Measurements from ENCODE around the gene NARS2.

DNA sequence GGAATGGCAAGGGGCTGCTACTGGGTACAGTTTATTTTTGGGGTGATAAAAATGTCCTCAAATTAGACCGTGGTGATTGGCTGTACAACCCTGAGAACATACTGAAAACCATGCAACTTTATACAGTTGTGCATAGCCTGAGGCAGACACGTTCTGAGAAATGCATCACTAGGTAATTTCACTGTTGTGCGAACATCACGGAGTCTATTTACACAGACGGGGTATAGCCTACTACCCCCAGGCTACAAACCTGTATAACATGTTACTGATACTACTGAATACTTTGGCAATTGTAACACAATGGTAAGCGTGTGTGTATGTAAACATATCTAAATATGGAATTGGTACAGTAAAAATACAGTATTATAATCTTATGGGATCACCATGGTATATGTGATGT, 23.6 kb downstream of the NARS2 start:
- TF ChIP-seq, protein P1, sequence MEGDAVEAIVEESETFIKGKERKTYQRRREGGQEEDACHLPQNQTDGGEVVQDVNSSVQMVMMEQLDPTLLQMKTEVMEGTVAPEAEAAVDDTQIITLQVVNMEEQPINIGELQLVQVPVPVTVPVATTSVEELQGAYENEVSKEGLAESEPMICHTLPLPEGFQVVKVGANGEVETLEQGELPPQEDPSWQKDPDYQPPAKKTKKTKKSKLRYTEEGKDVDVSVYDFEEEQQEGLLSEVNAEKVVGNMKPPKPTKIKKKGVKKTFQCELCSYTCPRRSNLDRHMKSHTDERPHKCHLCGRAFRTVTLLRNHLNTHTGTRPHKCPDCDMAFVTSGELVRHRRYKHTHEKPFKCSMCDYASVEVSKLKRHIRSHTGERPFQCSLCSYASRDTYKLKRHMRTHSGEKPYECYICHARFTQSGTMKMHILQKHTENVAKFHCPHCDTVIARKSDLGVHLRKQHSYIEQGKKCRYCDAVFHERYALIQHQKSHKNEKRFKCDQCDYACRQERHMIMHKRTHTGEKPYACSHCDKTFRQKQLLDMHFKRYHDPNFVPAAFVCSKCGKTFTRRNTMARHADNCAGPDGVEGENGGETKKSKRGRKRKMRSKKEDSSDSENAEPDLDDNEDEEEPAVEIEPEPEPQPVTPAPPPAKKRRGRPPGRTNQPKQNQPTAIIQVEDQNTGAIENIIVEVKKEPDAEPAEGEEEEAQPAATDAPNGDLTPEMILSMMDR (IDR thresholded peaks at IDR 0.05), result no peak
- TF ChIP-seq POLR2A (IDR thresholded peaks at IDR 0.05), result no peak
